OCI-LY1 (cell line): ENCODE data around the gene MRPS17.

Experiments used
- EZH2 ChIP-seq: fragments of 200-600 bp; sonication (generic), shearing (Covaris generic); IDR thresholded peaks from 2 replicates; pipeline ENCODE4 v1.8.0; 2017; ENCODE audit warnings: borderline replicate concordance, mixed run types, mild to moderate bottlenecking, antibody characterized with exemption, low read length, moderate library complexity, mixed read lengths
- TF ChIP-seq, protein P1 (sequence below): fragments of 200-600 bp; sonication (generic), shearing (Covaris generic); IDR thresholded peaks from 2 replicates; pipeline ENCODE4 v1.5.1; 2017; ENCODE audit warnings: mild to moderate bottlenecking, antibody characterized with exemption, low read length, moderate library complexity, mixed read lengths

DNA sequence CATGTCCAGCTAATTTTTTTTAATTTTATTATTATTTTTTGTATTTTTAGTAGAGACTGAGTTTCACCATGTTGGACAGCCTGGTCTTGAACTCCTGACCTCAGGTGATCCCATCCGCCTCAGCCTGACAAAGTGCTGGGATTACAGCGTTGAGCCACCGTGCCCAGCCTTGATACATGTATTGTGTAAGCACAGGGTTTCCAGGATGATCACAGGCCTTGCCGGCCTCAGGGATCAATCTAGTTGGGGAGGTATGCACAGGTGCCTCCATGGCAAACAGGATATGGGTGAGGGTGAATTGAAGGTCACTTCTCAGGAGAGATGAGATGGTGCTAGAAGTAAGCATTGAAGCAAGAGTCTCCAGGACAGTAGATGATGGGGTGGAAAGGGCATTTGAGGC, 5.5 kb downstream of the MRPS17 start:
- TF ChIP-seq, protein P1, sequence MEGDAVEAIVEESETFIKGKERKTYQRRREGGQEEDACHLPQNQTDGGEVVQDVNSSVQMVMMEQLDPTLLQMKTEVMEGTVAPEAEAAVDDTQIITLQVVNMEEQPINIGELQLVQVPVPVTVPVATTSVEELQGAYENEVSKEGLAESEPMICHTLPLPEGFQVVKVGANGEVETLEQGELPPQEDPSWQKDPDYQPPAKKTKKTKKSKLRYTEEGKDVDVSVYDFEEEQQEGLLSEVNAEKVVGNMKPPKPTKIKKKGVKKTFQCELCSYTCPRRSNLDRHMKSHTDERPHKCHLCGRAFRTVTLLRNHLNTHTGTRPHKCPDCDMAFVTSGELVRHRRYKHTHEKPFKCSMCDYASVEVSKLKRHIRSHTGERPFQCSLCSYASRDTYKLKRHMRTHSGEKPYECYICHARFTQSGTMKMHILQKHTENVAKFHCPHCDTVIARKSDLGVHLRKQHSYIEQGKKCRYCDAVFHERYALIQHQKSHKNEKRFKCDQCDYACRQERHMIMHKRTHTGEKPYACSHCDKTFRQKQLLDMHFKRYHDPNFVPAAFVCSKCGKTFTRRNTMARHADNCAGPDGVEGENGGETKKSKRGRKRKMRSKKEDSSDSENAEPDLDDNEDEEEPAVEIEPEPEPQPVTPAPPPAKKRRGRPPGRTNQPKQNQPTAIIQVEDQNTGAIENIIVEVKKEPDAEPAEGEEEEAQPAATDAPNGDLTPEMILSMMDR = no peak
- TF ChIP-seq EZH2 = no peak
